ENCODE data around the gene TRHDE.

GRCh38 chr12:72272731-72273498 is 745 bp downstream of the TRHDE start:
- TF ChIP-seq CTCF (IDR thresholded peaks at IDR 0.05; ENCODE audit: low read length) (no peak), EZH2 (IDR thresholded peaks at IDR 0.05; ENCODE audit: borderline replicate concordance, low read length) (no peak)

Measured in OCI-LY1 (cell line).